Activated CD8-positive, alpha-beta T cell treated with anti-CD3 and anti-CD28 coated beads for 36 hours (primary cell): ENCODE measurements around the gene MAP4K3. TPM values are rescaled to one million over a fixed set of nuclear protein-coding genes. Genes with fewer than 3 reads are reported as not detected.

Experiments used
- ATAC-seq: fragments of 200-7000 bp; cut with Tn5 transposase; one replicate; pipeline ENCODE4 v1.10.0; 2021; ENCODE audit warnings: mild to moderate bottlenecking, moderate library complexity
- CTCF ChIA-PET: fragments of 350-600 bp; sonication (Branson Sonifier 250); formaldehyde crosslinking; loops from one replicate; lab custom pipeline; 2021; ENCODE audit warnings: antibody characterized with exemption; lab: Charles Lee
- POLR2A ChIA-PET: fragments of 350-600 bp; sonication (Branson Sonifier 250); formaldehyde crosslinking; loops from one replicate; lab custom pipeline; 2021; ENCODE audit warnings: antibody characterized with exemption; lab: Charles Lee
- DNase-seq: peaks from one replicate; pipeline ENCODE4 v3.0.0-alpha.2; 2020
- H3K27ac Mint-ChIP-seq: one replicate; pipeline ENCODE4 v1.8.0; 2021; ENCODE audit warnings: mild to moderate bottlenecking, mixed read lengths
- H3K27me3 Mint-ChIP-seq: one replicate; pipeline ENCODE4 v1.8.0; 2021; ENCODE audit warnings: mixed read lengths
- H3K36me3 Mint-ChIP-seq: one replicate; pipeline ENCODE4 v1.8.0; 2021; ENCODE audit warnings: low read depth, mixed read lengths
- H3K4me1 Mint-ChIP-seq: one replicate; pipeline ENCODE4 v1.8.0; 2021; ENCODE audit warnings: low read depth, mixed read lengths
- H3K4me3 Mint-ChIP-seq: one replicate; pipeline ENCODE4 v1.8.0; 2021; ENCODE audit warnings: mild to moderate bottlenecking, moderate library complexity, mixed read lengths
- H3K9me3 Mint-ChIP-seq: one replicate; pipeline ENCODE4 v1.8.0; 2021; ENCODE audit warnings: mixed read lengths
- intact Hi-C: fragments of 100-400 bp; cut with micrococcal nuclease; formaldehyde crosslinking; loops from one replicate; pipeline ENCODE4 v1.10.0; 2022
- total RNA-seq, 2 experiments: library from RNA; stranded (reverse); gene quantifications; one replicate each; pipeline ENCODE4 v1.2.3, GENCODE V29; 2021
- TF ChIP-seq, protein P1 (sequence below): fragments of 200-600 bp; IDR thresholded peaks from one replicate; pipeline ENCODE4 v1.8.0; 2022; ENCODE audit warnings: antibody characterized with exemption, mild to moderate bottlenecking

MAP4K3 gene
- total RNA-seq, 2 experiments from 2014 or later = 6.5 to 12.5 TPM

DNA sequence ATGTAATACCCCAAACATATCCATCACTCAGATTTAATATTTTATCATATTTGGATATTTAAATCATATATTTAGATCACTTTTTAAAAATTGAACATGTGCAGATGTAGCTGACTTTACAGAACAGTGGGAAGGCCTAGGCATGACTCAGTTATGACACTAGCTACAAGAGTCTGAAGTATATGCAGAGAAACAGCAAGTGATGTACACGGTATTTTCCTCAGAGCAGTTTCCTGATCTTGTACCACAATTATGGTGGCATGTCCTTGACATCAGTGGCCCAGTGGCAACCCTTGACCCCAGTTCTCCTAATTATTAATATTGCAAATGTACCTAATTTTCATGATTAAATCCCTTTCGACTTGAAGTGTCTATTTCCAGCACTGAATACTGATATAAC lies 221.5 kb downstream of the MAP4K3 start:
- POLR2A ChIA-PET = interaction anchor here (0.8 to 3.1 kb wide), 6 partner anchors 9 to 105 kb away, joined by 3 to 29 read pairs (median 4); partner anchors contain the start of gene SOS1
- peaks cover 66% of the 10 kb centered on the region for H3K4me1 Mint-ChIP-seq

DNA sequence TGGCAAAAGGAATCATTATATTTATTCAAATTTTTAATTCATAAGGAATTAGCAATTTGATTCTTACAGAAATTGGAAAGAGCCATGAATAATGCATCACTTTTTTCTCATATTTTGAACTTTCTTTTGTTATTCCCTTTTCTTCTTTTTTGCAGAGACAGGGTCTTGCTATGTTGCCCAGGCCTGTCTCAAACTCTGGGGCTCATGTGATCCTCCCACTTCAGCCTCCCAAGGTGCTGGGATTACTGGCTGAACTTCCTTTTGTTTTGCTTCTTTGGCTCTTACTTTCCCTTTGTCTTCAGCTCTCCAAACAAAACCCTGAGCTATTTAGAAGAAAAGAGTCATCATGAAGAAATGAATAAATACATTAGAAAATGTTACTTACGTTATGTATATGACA lies 224.1 kb downstream of the MAP4K3 start:
- intact Hi-C loops = no loop called here
- ChIA-PET POLR2A (interaction anchor here (1.2 kb wide), 1 partner anchor 88 kb away, joined by 3 read pairs; no protein-coding TSS in a partner anchor), CTCF (interaction anchor here (1.3 to 6.0 kb wide), 2 partner anchors 16 to 88 kb away, joined by 3 to 26 read pairs; no protein-coding TSS in a partner anchor)
- TF ChIP-seq, protein P1, sequence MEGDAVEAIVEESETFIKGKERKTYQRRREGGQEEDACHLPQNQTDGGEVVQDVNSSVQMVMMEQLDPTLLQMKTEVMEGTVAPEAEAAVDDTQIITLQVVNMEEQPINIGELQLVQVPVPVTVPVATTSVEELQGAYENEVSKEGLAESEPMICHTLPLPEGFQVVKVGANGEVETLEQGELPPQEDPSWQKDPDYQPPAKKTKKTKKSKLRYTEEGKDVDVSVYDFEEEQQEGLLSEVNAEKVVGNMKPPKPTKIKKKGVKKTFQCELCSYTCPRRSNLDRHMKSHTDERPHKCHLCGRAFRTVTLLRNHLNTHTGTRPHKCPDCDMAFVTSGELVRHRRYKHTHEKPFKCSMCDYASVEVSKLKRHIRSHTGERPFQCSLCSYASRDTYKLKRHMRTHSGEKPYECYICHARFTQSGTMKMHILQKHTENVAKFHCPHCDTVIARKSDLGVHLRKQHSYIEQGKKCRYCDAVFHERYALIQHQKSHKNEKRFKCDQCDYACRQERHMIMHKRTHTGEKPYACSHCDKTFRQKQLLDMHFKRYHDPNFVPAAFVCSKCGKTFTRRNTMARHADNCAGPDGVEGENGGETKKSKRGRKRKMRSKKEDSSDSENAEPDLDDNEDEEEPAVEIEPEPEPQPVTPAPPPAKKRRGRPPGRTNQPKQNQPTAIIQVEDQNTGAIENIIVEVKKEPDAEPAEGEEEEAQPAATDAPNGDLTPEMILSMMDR = no peak
- H3K4me3 Mint-ChIP-seq = no peak overlapping the region
- no peak for DNase-seq
- H3K27me3 Mint-ChIP-seq = no peaks in the 10 kb centered on the region
- no peak for ATAC-seq
- peaks cover 45% of the 10 kb centered on the region for H3K4me1 Mint-ChIP-seq
- peaks cover 7% of the 10 kb centered on the region for H3K36me3 Mint-ChIP-seq
- H3K27ac Mint-ChIP-seq = no peak overlapping the region
- H3K9me3 Mint-ChIP-seq = peaks cover 3% of the 10 kb centered on the region

More for the DNA sequence above, 221.5 kb downstream of the MAP4K3 start:
- Mint-ChIP-seq H3K9me3 (peaks cover 3% of the 10 kb centered on the region), H3K4me3 (no peak overlapping the region), H3K36me3 (peaks cover 7% of the 10 kb centered on the region), H3K27ac (peak overlapping the region; percentile 94), H3K27me3 (no peaks in the 10 kb centered on the region)
- CTCF ChIA-PET = interaction anchor here (1.1 to 4.1 kb wide), 2 partner anchors 12 to 91 kb away, joined by 5 to 23 read pairs; no protein-coding TSS in a partner anchor
- peak; percentile 29 for ATAC-seq
- peak; percentile 21 for DNase-seq
- TF ChIP-seq, protein P1 = no peak
- intact Hi-C loops = no loop called here

DNA sequence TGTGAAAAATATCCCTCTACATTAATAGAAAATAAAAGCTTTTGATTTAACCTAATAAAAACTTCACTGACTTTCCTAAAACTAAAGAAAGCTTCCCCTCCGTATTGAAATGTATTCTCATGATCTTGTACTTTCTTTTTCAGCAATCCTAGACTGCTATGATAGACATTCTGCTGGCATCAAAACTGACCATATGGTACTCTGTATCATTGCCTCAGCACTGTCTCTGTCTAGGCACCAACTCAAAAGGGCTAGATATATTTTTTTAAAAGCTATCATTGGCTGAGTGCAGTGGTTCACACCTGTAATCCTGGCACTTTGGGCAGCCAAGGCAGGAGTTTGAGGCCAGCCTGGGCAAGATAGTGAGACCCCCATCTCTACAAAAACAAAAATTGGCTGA lies 226.2 kb downstream of the MAP4K3 start:
- DNase-seq (no peak), ATAC-seq (no peak)
- peaks cover 7% of the 10 kb centered on the region for H3K36me3 Mint-ChIP-seq
- peaks cover 25% of the 10 kb centered on the region for H3K4me1 Mint-ChIP-seq
- CTCF ChIA-PET = interaction anchor here (0.6 to 6.0 kb wide), 5 partner anchors 9 to 203 kb away, joined by 3 to 26 read pairs (median 3); no protein-coding TSS in a partner anchor
- no peak overlapping the region for H3K27ac Mint-ChIP-seq
- intact Hi-C loops = no loop called here
- no peaks in the 10 kb centered on the region for H3K27me3 Mint-ChIP-seq
- TF ChIP-seq, protein P1 = no peak
- POLR2A ChIA-PET = interaction anchor here (0.7 to 1.2 kb wide), 2 partner anchors 70 to 85 kb away, joined by 3 to 4 read pairs; no protein-coding TSS in a partner anchor
- H3K4me3 Mint-ChIP-seq = no peak overlapping the region
- peaks cover 3% of the 10 kb centered on the region for H3K9me3 Mint-ChIP-seq

DNA sequence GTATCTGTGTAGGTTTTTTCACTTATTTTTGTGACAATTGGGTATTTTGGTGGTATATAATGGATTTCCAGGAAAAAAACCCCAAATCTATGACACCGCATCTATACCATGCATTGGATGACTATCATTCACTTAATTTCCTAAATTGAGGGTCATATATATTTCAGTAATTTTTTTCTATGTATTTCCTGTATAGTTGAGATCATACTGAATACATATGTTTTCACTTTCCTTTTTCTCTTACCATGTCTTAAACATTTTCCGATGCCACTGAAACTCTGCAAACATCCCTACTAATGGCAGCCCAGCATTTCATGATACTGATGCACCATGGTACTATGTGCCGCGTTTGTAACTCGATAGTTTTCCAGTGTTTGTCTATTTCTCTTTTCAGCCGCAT lies 233.7 kb downstream of the MAP4K3 start:
- peaks cover 9% of the 10 kb centered on the region for H3K9me3 Mint-ChIP-seq
- CTCF ChIA-PET = interaction anchor here (2.1 to 3.2 kb wide), 2 partner anchors 26 to 144 kb away, joined by 10 to 21 read pairs; no protein-coding TSS in a partner anchor

More for the DNA sequence above, 233.7 kb downstream of the MAP4K3 start:
- POLR2A ChIA-PET = interaction anchor here (1.5 kb wide), 1 partner anchor 75 kb away, joined by 6 read pairs; no protein-coding TSS in a partner anchor
- Mint-ChIP-seq H3K4me1 (peaks cover 22% of the 10 kb centered on the region), H3K27me3 (no peaks in the 10 kb centered on the region), H3K36me3 (no peaks in the 10 kb centered on the region), H3K4me3 (no peak overlapping the region), H3K27ac (peak overlapping the region; percentile 63)
- DNase-seq = no peak
- intact Hi-C loops = no loop called here
- TF ChIP-seq, protein P1 = no peak
- ATAC-seq = peak; percentile 60
